ENCODE data around the gene PRICKLE2.

The PRICKLE2 gene

DNA sequence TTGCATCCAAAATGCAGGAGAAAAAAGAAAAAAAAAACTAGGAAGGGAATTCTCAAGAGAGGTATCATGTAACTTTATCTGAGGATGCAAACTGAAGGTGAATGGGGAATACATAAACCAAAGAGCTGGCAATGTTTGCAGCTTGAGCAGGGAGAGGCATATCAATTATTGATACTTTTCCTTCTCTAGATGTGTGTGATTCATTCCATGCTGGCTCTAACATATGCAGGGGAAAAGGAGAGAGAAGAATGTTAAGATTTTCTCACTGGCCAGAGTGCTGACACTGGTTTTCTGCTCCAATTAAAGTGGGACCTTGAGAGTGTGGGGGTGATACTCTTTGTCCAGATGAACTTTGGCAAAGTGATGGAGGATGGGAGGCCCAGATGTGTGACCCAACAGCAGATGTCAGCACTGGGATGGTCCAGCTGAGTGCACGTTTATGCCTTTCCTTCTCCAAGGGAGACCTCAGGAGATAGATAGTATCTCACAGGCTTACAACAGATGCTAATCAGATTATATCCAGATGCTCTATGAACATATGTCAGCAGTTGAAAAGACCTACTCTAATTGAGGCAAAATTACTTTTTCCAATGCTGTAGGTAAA lies 152.0 kb downstream of the PRICKLE2 start:
- TF ChIP-seq CTCF (IDR thresholded peaks at IDR 0.05; ENCODE audit: control insufficient read depth, extremely low read depth, insufficient read depth) = 0 out of 2 replicates have a peak, but pooled peaks have one; percentile 3
- no peak overlapping the region for H3K4me3 ChIP-seq (ENCODE audit: low read depth, low read length)
- no peak for DNase-seq (ENCODE audit: low read depth)

GRCh38 chr3:64072126-64072525 lies 153.1 kb downstream of the PRICKLE2 start:
- no peak overlapping the region for H3K4me3 ChIP-seq (ENCODE audit: low read depth, low read length)
- no peak for TF ChIP-seq CTCF (IDR thresholded peaks at IDR 0.05; ENCODE audit: control insufficient read depth, extremely low read depth, insufficient read depth)
- no peak for DNase-seq (ENCODE audit: low read depth)

GRCh38 chr3:64070704-64071103 lies 154.6 kb downstream of the PRICKLE2 start:
- no peak for DNase-seq (ENCODE audit: low read depth)
- no peak for TF ChIP-seq CTCF (IDR thresholded peaks at IDR 0.05; ENCODE audit: control insufficient read depth, extremely low read depth, insufficient read depth)
- H3K4me3 ChIP-seq (ENCODE audit: low read depth, low read length) = no peak overlapping the region

- H3K4me3 ChIP-seq (ENCODE audit: low read depth, low read length) = no peak overlapping the region
- TF ChIP-seq CTCF (IDR thresholded peaks at IDR 0.05; ENCODE audit: control insufficient read depth, extremely low read depth, insufficient read depth) = no peak
- no peak for DNase-seq (ENCODE audit: low read depth)
Measured at GRCh38 chr3:64067506-64068346, 157.5 kb downstream of the PRICKLE2 start.

DNA sequence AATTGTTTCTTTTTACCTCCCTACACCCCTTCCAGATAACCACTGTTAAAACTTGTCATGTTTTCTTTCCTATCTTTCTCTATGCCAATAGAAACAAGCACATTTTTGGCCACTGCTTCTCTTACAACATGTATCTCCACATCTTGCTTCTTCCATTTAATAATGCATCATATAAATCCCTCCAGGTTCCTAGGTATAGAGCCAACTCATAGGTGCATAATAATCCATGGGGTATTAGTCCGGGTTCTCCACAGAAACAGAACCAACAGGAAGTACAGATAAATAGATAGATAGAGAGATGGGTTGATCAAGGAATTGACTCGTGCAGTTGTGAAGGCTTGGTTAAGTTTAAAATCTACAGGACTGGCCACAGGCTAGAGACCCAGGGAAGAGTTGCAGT lies 160.5 kb downstream of the PRICKLE2 start:
- no peak overlapping the region for H3K4me3 ChIP-seq (ENCODE audit: low read depth, low read length)
- TF ChIP-seq CTCF (IDR thresholded peaks at IDR 0.05; ENCODE audit: control insufficient read depth, extremely low read depth, insufficient read depth) = no peak
- no peak for DNase-seq (ENCODE audit: low read depth)

DNA sequence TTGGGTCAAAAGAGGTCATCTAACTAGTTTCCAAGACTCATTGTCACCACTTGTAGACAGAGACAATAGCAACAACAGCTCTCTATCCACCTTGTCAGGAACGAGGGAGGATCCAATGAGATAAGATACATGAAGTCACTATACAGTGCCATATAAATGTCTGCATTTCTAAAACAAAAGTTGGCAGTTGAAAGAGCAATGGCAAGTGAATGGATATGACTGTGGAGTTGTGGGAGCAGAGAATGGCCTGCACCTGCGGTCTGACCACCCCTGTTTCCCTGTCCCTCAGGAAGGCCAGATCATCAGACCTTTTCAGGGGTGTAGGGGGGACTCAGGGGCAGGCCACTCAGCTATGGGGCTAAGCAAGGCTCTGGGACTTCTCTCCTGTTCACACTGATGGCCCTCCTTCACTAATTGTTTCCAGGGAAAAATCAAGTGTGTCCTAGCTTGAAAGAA lies 161.3 kb downstream of the PRICKLE2 start:
- no peak for TF ChIP-seq CTCF (IDR thresholded peaks at IDR 0.05; ENCODE audit: control insufficient read depth, extremely low read depth, insufficient read depth)

More for the DNA sequence above, 161.3 kb downstream of the PRICKLE2 start:
- no peak overlapping the region for H3K4me3 ChIP-seq (ENCODE audit: low read depth, low read length)
- DNase-seq (ENCODE audit: low read depth) = no peak

All from LNCaP clone FGC (cell line).